Endothelial cell of umbilical vein (primary cell): ENCODE data around the gene SNAI3. TPM values are rescaled to one million over a fixed set of nuclear protein-coding genes. Genes with fewer than 3 reads are reported as not detected.

Experiments
- BruUV-seq: library from RNA; stranded (reverse); fragments of 400-500 nt; replicated peaks from 2 replicates; lab custom pipeline; 2021; lab: Mats Ljungman, UMichigan
- CTCF ChIA-PET: fragments of 300-600, 350-600 bp; sonication (Branson Sonifier 250); formaldehyde crosslinking; loops from one replicate; lab custom pipeline; 2021; ENCODE audit warnings: antibody characterized with exemption, inconsistent platforms; lab: Charles Lee
- POLR2A ChIA-PET: fragments of 300-600, 350-600 bp; sonication (Branson Sonifier 250); formaldehyde crosslinking; loops from one replicate; lab custom pipeline; 2021; ENCODE audit warnings: antibody characterized with exemption, inconsistent platforms; lab: Charles Lee
- DNase-seq: peaks from one replicate; pipeline ENCODE4 v3.0.0-alpha.2; 2011; ENCODE audit warnings: low read depth, low spot score
- FAIRE-seq: peaks from 2 replicates; lab custom pipeline; 2011; peaks lifted over from hg19 to GRCh38; lab: Jason Lieb, UNC
- H2AFZ ChIP-seq: 2 replicates; pipeline ENCODE4 v1.6.0; 2012; ENCODE audit warnings: low read depth, low read length, control low read depth, inconsistent platforms
- H3K27ac ChIP-seq: 2 replicates; pipeline ENCODE4 v1.5.1; 2011; ENCODE audit warnings: low read depth, mild to moderate bottlenecking, control low read depth, low read length, moderate library complexity; ENCODE audit not compliant: insufficient read depth
- H3K27me3 ChIP-seq, 2 experiments: 2 replicates each; pipeline versions ENCODE4 v1.6.0 to v1.6.1; 2011; ENCODE audit warnings: low read length in 2 of 2, mixed read lengths in 1 of 2; ENCODE audit not compliant: control insufficient read depth in 2 of 2, insufficient read depth in 2 of 2
- H3K36me3 ChIP-seq, 2 experiments: 2 replicates in 1 of 2; 3 replicates in 1 of 2; pipeline ENCODE4 v1.5.1; 2011; ENCODE audit warnings: low read length in 2 of 2, mild to moderate bottlenecking in 1 of 2, moderate library complexity in 1 of 2; ENCODE audit not compliant: control insufficient read depth in 2 of 2, insufficient read depth in 2 of 2; ENCODE audit errors: extremely low read depth in 1 of 2
- H3K4me1 ChIP-seq: 3 replicates; pipeline ENCODE4 v1.5.1; 2011; ENCODE audit warnings: mild to moderate bottlenecking, low read length; ENCODE audit not compliant: control insufficient read depth, insufficient read depth; ENCODE audit errors: extremely low read depth
- H3K4me2 ChIP-seq: 2 replicates; pipeline ENCODE4 v1.6.1; 2011; ENCODE audit warnings: low read length, control low read depth, mixed read lengths; ENCODE audit not compliant: insufficient read depth
- H3K4me3 ChIP-seq, 3 experiments: fragments of 200-600 bp in 1 of 3; sonication (generic), shearing (Covaris generic) in 1 of 3; replicated peaks in 1 of 3; 2 replicates each; pipeline ENCODE4 v1.5.1; 2011 to 2016; ENCODE audit warnings: control low read depth in 3 of 3, low read length in 3 of 3, mild to moderate bottlenecking in 2 of 3, inconsistent platforms in 1 of 3, low read depth in 1 of 3, moderate library complexity in 1 of 3; ENCODE audit not compliant: insufficient read depth in 1 of 3
- H3K79me2 ChIP-seq: 2 replicates; pipeline ENCODE4 v1.6.0; 2012; ENCODE audit warnings: low read length, inconsistent platforms; ENCODE audit not compliant: control insufficient read depth, insufficient read depth
- H3K9ac ChIP-seq: replicated peaks from 2 replicates; pipeline ENCODE3; 2011; ENCODE audit warnings: low read length, control low read depth; ENCODE audit not compliant: insufficient read depth; ENCODE audit errors: extremely low read depth
- H3K9me1 ChIP-seq: replicated peaks from 3 replicates; pipeline ENCODE4 v1.6.0; 2011; ENCODE audit warnings: mild to moderate bottlenecking, low read length; ENCODE audit not compliant: control insufficient read depth, insufficient read depth; ENCODE audit errors: extremely low read depth
- H3K9me3 ChIP-seq: replicated peaks from 2 replicates; pipeline ENCODE4 v1.5.1; 2012; ENCODE audit warnings: low read length, inconsistent platforms; ENCODE audit not compliant: control insufficient read depth, insufficient read depth
- H4K20me1 ChIP-seq: replicated peaks from 2 replicates; pipeline ENCODE3; 2011; ENCODE audit warnings: mild to moderate bottlenecking, low read length; ENCODE audit not compliant: control insufficient read depth, insufficient read depth; ENCODE audit errors: extremely low read depth
- CTCF ChIP-seq, 2 donors: IDR thresholded peaks; 1 replicate in 1 of 2; 2 replicates in 1 of 2; pipeline ENCODE4 v1.5.1; 2011; ENCODE audit warnings: low read length in 2 of 2, mild to moderate bottlenecking in 2 of 2, moderate library complexity in 2 of 2, control low read depth in 1 of 2, inconsistent platforms in 1 of 2, low read depth in 1 of 2; ENCODE audit not compliant: insufficient read depth in 1 of 2; ENCODE audit errors: extremely low read depth in 1 of 2
- EZH2 ChIP-seq: IDR thresholded peaks from 2 replicates; pipeline ENCODE4 v1.6.1; 2012; ENCODE audit warnings: borderline replicate concordance, low read depth, mild to moderate bottlenecking, moderate library complexity, low read length, inconsistent platforms; ENCODE audit not compliant: severe bottlenecking
- FOS ChIP-seq: IDR thresholded peaks from 2 replicates; pipeline ENCODE4 v1.6.1; 2011; ENCODE audit warnings: mild to moderate bottlenecking, low read length, moderate library complexity, borderline replicate concordance; ENCODE audit not compliant: insufficient read depth
- GATA2 ChIP-seq: IDR thresholded peaks from 2 replicates; pipeline ENCODE4 v1.7.0; 2011; ENCODE audit warnings: low read depth, mild to moderate bottlenecking, moderate library complexity, mixed read lengths, low read length; ENCODE audit not compliant: insufficient read length, insufficient read depth
- JUN ChIP-seq: IDR thresholded peaks from 2 replicates; pipeline ENCODE4 v1.6.1; 2011; ENCODE audit warnings: borderline replicate concordance, low read depth; ENCODE audit not compliant: insufficient read length, insufficient read depth
- MAX ChIP-seq: IDR thresholded peaks from 2 replicates; pipeline ENCODE4 v1.6.1; 2011; ENCODE audit not compliant: insufficient read depth, insufficient read length
- MYC ChIP-seq: IDR thresholded peaks from one replicate; pipeline ENCODE4 v1.6.1; 2011; ENCODE audit warnings: mild to moderate bottlenecking, low read depth, low read length
- POLR2A ChIP-seq: IDR thresholded peaks from 2 replicates; pipeline ENCODE4 v1.6.1; 2012; ENCODE audit warnings: low read depth, mild to moderate bottlenecking, control low read depth, low read length
- POLR2AphosphoS5 ChIP-seq: IDR thresholded peaks from 2 replicates; pipeline ENCODE4 v1.6.1; 2012; ENCODE audit warnings: low read depth, mild to moderate bottlenecking, control low read depth, low read length, moderate library complexity; ENCODE audit not compliant: insufficient read depth
- dilution Hi-C: fragments of 300-500 bp; cut with MboI; formaldehyde crosslinking; loops from one replicate; pipeline ENCODE4 v1.15.0; 2019; ENCODE audit warnings: low sequenced_read_pairs; ENCODE audit not compliant: extremely low pct_ligation_motif_present
- intact Hi-C: fragments of 100-400 bp; cut with micrococcal nuclease; formaldehyde crosslinking; loops from one replicate; pipeline ENCODE4 v1.10.0; 2022
- polyA plus RNA-seq, 4 experiments: library from polyadenylated mRNA; depleted of rRNA in 3 of 4; stranded (reverse) in 3 of 4; unstranded in 1 of 4; fragments of >200 nt; gene quantifications; 2 replicates each; pipeline versions ENCODE4 v1.2.1 to v1.2.3, GENCODE V29; 2011 to 2012; ENCODE audit warnings: missing spikeins in 1 of 4
- total RNA-seq: library from RNA; stranded (reverse); gene quantifications from 2 replicates; pipeline ENCODE4 v1.2.3, GENCODE V29; 2021

SNAI3 gene
- total and polyA plus RNA-seq, 2 donors (not counting 3 experiments of a cell fraction or from before 2014, with no cell fraction given), result 0.30 to 0.31 TPM

GRCh38 chr16:88719933-88720296 is 33.6 kb upstream of the SNAI3 start:
- H3K4me2 ChIP-seq, result no peak overlapping the region
- no peak overlapping the region for H3K9ac ChIP-seq
- no peak overlapping the region for H2AFZ ChIP-seq
- FAIRE-seq, result no peak
- no peaks in the 10 kb centered on the region for H3K9me3 ChIP-seq
- ChIA-PET CTCF (interaction anchor here (0.6 to 4.1 kb wide), 2 partner anchors 17 to 74 kb away, joined by 3 to 19 read pairs; no protein-coding TSS in a partner anchor), POLR2A (no interaction called here)
- BruUV-seq, result TSS peak; percentile 4
- TF ChIP-seq POLR2AphosphoS5, result no peak
- no peak for TF ChIP-seq GATA2
- TF ChIP-seq MAX, result no peak
- no peak for TF ChIP-seq JUN
- TF ChIP-seq EZH2, result no peak
- TF ChIP-seq CTCF (IDR thresholded peaks at IDR 0.05; ENCODE audit: extremely low read depth in 1 of 2, insufficient read depth in 1 of 2, low read depth in 1 of 2, low read length in 2 of 2), result no peak
- TF ChIP-seq MYC, result no peak
- TF ChIP-seq POLR2A, result no peak
- no peak for TF ChIP-seq FOS
- dilution Hi-C loops, result no loop called here
- no peaks in the 10 kb centered on the region for H3K4me1 ChIP-seq
- H3K9me1 ChIP-seq, result no peaks in the 10 kb centered on the region
- no peak for DNase-seq
- H3K27me3 ChIP-seq, result no peaks in the 10 kb centered on the region
- H3K79me2 ChIP-seq, result no peaks in the 10 kb centered on the region
- H3K27ac ChIP-seq, result no peak overlapping the region
- intact Hi-C loops, result no loop called here
- no peak overlapping the region for H3K4me3 ChIP-seq
- H4K20me1 ChIP-seq, result no peaks in the 10 kb centered on the region
- peaks cover 20 to 83% of the 10 kb centered on the region in 2 experiments for H3K36me3 ChIP-seq
